Medulla oblongata (tissue), 1 donor: Measurements from ENCODE around the gene TRIM27.
"Not testable (repeated sequence)": the region's sequence is repeated elsewhere in the genome, so short reads cannot be mapped to it uniquely, and the experiment has no call there.

Experiments used
- DNase-seq: peaks from one replicate; pipeline ENCODE4 v3.0.0-alpha.2; 2015; ENCODE audit errors: extremely low spot score

TRIM27 gene, protein sequence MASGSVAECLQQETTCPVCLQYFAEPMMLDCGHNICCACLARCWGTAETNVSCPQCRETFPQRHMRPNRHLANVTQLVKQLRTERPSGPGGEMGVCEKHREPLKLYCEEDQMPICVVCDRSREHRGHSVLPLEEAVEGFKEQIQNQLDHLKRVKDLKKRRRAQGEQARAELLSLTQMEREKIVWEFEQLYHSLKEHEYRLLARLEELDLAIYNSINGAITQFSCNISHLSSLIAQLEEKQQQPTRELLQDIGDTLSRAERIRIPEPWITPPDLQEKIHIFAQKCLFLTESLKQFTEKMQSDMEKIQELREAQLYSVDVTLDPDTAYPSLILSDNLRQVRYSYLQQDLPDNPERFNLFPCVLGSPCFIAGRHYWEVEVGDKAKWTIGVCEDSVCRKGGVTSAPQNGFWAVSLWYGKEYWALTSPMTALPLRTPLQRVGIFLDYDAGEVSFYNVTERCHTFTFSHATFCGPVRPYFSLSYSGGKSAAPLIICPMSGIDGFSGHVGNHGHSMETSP

GRCh38 chr6:28923318-28924102 lies at the start of gene TRIM27:
Gene TRIM27 (minus strand): TSS chr6:28923985. CDS start chr6:28923632, 353 bp downstream.
- peak; percentile 95 for DNase-seq

DNA sequence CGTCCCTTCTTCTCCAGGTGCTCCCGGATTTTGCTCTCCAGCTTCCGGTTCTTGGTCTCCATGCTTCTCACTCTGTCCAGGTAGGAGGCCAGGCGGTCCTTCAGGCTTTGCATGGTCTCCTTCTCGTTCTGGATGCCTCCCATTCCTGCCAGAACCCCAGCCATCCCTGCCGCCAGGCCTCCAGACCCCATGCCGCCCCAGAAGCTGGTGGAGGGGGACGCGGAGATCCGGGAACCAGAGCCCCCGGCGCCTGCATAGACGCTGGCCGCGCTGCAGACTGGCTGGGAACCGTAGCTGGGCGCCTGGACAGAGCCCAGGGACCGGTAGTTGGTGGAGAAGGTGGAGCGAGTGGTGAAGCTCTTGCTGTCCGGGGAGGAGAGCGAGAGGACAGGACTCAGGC lies 46.3 kb upstream of the TRIM27 start:
- DNase-seq: not testable (repeated sequence)

- no peak for DNase-seq
Measured at GRCh38 chr6:28969129-28969528, 45.3 kb upstream of the TRIM27 start.

- no peak for DNase-seq
Measured at GRCh38 chr6:28968476-28968875, 44.7 kb upstream of the TRIM27 start.

- no peak for DNase-seq
Measured at GRCh38 chr6:28965706-28966105, 41.9 kb upstream of the TRIM27 start.

DNA sequence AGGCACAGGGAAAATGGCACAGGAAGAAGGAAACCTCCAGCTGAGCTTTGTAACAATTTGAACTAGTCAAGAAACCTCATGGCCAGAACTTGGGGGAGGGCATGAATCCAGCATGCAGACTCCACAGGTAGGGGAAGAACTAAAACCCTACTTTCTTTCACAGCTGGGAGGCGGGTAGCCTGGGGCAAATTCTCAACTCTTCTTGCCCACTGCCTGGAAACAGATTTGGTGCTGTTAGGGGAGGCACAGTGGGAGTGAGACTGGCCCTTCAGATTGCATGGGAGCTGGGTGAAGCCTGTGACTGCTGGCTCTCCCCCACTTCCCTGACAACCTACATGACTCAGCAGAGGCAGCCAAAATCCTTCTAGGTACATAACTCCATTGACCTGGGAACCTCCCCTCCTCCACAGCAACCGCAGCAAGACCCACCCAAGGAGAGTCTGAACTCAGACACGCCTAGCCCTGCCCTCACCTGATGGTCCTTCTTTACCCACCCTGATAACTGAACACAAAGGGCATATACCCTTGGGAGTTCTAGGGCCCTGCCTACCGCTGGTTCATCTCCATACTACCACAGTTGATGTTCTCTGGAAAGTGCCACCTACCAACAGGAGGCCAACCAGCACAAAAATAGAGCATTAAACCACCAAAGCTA lies 37.2 kb upstream of the TRIM27 start:
- DNase-seq: no peak

DNA sequence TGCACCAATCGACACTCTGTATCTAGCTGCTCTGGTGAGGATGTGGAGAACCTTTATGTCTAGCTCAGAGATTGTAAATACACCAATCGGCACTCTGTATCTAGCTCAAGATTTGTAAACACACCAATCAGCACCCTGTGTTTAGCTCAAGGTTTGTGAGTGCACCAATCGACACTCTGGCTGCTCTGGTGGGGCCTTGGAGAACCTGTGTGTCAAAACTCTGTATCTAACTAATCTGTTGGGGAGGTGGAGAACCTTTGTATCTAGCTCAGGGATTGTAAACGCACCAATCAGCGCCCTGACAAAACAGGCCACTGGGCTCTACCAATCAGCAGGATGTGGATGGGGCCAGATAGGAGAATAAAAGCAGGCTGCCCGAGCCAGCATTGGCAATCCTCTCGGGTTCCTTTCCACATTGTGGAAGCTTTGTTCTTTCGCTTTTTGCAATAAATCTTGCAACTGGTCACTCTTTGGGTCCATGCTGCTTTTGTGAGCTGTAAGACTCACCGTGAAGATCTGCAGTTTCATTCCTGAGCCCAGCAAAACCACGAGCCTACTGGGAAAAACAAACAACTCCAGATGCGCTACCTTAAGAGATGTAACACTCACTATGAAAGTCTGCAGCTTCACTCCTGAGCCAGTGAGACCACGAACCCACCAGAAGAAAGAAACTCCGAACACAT lies 34.9 kb upstream of the TRIM27 start:
- DNase-seq: not testable (repeated sequence)

DNA sequence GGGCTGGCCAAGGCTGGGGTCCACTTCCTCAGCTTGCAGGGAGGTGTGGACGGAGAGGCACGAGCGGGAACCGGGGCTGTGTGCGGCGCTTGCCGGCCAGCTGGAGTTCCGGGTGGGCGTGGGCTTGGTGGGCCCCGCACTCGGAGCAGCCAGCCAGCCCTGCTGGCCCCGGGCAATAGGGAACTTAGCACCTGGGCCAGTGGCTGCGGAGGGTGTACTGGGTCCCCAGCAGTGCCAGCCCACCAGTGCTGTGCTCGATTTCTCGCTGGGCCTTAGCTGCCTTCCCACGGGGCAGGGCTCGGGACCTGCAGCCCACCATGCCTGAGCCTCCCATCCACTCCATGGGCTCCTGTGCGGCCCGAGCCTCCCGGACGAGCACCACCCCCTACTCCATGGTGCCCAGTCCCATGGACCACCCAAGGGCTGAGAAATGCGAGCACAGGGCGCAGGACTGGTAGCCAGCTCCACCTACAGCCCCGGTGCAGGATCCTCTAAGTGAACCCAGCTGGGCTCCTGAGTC lies 34.1 kb upstream of the TRIM27 start:
- not testable (repeated sequence) for DNase-seq

GRCh38 chr6:28956331-28956730 lies 32.5 kb upstream of the TRIM27 start:
- no peak for DNase-seq

- DNase-seq: no peak
Measured at GRCh38 chr6:28953585-28954258, 29.9 kb upstream of the TRIM27 start.

- peak; percentile 28 for DNase-seq
Measured at GRCh38 chr6:28953039-28953584, 29.3 kb upstream of the TRIM27 start.

DNA sequence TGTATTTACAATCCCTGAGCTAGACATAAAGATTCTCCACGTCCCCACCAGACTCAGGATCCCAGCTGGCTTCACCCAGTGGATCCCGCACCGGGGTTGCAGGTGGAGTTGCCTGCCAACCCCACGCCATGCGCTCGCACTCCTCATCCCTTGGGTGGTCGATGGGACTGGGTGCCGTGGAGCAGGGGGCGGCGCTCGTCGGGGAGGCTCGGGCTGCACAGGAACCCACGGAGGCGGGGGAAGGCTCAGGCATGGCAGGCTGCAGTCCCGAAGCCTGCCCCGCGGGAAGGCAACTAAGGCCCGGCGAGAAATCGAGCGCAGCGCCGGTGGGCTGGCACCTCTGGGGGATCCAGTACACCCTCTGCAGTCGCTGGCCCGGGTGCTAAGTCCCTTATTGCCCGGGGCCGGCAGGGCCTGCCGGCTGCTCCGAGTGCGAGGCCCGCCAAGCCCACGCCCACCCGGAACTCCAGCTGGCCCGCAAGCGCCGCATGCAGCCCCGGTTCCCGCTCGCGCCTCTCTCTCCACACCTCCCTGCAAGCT lies 25.9 kb upstream of the TRIM27 start:
- DNase-seq: not testable (repeated sequence)

DNA sequence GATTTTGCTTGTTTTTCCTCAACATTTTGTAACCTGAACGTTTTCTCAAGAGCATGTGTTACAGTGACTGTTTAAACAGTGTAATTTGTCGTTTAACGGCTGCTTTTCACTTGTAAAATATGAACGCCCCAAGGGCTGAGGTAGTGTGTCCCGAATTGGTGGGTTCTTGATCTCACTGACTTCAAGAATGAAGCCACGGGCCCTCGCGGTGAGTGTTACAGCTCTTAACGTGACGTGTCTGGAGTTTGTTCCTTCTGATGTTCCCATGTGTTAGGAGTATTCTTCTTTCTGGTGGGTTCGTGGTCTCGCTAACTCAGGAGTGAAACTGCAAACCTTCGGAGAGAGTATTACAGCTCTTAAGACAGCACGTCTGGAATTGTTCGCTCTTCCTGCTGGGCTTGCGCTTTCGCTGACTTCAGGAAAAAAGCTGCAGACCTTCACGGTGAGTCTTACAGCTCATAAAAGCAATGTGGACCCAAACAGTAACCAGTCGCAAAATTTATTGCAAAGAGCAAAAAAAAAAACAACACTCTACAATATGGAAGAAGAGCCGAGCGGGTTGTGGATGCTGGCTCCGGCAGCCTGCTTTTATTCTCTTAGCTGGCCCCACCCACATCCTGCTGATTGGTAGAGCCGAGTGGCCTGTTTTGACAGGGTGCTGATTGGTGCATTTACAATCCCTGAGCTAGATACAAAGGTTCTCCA lies 25.1 kb upstream of the TRIM27 start:
- DNase-seq: no peak

DNA sequence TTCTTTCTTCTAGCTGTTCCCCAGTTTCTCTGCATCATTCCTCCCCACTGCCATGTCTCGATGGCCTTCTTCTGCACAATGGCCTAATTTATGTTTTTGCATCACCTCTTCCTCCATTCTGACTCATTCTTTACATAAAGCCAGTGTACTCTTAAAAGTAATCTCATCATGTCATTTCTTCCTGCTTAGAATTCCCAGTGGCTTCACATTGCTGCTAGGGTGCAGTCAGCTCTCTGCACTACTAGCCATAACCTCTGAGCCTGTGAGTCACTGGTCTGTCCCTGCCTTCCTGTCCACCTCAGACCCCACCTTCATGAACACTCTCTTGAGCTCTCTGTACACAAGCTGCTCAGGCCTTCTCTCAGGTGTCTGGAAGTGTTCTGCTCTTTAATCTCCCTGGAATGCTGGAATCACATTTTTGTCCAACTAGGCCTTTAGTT lies 24.1 kb upstream of the TRIM27 start:
- no peak for DNase-seq

- no peak for DNase-seq
Measured at GRCh38 chr6:28947067-28947765, 23.4 kb upstream of the TRIM27 start.

DNA sequence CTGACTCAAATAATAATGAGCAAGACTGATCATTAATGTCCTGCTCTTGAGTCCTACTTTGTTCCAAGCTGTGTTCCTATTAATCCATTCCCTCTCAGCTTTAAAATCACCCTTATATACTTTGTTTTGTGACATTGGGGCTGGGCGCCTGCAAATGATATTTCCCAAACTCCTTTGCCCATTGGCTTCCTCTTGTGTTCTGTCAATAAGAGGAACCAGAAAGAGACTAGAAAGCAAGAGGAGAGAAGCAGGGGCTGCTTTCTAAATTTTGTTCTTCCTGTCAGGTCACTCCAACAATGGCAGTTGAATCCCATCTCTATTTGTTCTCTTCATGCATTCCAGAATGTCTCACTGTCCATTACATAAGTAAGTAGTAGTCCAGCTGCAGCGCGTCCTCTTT lies 21.6 kb upstream of the TRIM27 start:
- peak; percentile 18 for DNase-seq

DNA sequence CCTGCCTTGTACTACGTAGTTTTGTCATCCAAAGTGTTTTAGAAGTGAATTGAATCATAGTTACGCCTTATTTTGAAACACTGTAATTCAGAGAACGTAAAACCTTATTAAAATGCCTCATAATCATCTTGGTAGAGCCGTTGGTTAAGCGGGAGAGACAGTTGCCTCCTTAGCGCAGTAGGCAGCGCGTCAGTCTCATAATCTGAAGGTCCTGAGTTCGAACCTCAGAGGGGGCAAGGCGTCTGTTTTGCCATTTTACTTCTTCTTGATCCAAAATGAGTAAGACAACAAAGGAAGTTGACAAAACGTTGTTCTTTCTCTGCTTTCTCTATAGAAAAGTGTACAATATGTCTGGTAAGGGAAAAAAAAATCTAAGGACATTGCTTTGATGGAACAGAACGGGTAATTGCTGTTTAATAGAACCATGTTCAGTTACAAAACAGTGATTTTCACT lies 20.7 kb upstream of the TRIM27 start:
- DNase-seq: peak; percentile 85

- DNase-seq: peak; percentile 82
Measured at GRCh38 chr6:28943557-28944411, 20.0 kb upstream of the TRIM27 start.
